ENCODE data around the gene CRY1.
"Not testable (repeated sequence)": the region's sequence is repeated elsewhere in the genome, so short reads cannot be mapped to it uniquely, and the experiment has no call there.

The CRY1 gene

DNA sequence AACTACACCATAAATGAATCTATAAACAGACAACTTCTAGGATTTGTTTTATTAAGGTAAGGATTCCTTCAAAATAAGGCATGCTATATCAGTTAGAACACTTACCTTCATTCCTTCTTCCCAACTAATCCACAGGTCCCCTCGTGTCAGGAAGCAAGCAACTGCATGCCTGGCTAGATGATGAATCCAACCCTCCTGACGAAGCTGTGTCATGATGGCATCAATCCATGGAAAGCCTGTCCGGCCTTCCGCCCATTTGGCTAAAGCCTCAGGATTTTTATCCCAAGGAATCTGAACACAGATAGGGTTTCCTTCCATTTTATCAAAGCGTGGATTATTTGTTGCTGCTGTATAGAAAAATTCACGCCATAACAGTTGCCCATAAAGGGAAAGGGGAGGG is 93.9 kb downstream of the CRY1 start:
- no peak for DNase-seq (ENCODE audit: low spot score)

DNA sequence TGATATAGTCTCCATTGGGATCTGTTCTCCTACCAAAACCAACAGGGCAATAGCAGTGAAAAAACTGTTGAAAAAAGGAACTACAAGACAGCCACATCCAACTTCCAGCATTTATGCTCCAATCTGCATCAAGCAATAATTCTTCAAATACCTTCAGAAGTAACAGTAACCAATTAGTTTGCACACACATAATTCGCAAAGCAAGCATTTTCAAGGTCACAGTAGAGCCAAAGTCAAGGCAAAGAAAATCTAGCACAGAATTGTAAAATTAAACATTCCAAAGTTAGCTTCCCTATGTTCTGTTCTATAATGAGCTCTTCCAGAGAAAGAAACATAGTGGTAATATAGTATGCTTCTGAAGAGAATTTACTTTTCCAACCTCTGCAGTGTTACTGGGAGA is 95.4 kb downstream of the CRY1 start:
- DNase-seq (ENCODE audit: low spot score): no peak

DNA sequence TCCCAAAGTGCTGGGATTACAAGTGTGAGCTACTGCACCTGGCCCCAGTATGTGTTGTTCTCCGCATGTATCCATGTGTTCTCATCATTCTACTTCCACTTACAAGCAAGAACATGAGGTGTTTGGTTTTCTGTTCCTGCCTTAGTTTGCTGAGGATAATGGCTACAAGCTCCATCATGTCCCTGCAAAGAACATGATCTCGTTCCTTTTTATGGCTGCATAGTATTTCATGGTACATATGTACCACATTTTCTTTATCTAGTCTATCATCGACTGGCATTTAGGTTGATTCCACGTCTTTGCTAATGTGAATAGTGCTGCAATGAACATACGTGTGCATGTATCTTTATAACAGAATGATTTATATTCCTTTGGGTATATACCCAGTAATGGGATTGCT is 97.2 kb downstream of the CRY1 start:
- DNase-seq (ENCODE audit: low spot score): not testable (repeated sequence)

DNA sequence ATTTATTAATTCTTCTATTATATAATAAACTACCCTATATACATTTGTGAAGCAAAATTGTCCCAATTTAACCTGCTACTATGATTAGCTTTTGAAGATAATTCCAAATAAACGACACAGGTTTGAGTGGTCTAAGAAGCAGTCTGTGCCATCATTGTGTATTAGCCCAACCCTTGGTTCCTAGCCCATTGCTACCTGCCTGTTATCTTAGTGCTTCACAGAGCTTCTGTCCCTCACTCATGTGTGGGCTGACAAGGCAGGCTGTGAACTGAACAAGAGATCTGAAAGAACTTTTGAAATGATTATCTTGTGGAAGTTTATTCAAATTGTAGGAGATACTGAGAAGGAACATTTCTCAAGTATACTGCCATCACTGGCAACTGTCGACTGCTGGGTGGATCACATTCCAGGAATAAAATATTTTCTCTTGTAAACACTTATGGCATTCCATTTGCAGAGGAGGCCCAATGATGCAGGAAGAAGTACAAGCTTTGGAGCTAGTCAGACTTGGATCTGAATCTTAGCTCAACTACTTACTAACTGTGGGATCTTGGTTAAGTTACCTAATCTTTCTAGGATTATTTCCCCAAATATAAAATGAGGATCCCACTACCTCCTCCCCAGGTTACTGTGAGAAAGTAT is 98.6 kb downstream of the CRY1 start:
- DNase-seq (ENCODE audit: low spot score): no peak

DNA sequence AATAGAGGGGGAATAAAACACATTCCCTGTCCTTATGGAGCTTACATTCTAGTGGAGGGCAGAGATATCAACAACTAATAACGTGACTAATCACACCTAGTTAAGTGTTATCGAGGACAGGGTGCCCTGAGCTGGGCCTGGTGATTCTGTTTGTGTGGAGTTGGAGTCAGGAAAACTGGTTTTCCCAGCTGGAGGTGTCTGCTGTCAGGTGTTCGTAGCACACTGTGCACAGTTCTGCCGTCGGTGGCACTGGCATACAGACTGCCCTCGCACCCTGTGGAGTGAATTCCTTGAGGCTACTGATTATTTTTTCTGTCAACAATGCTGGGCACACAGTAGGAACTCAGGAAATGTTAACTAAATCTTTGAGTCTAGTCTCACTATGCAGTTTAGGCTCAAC is 105.5 kb downstream of the CRY1 start:
- no peak for DNase-seq (ENCODE audit: low spot score)

DNA sequence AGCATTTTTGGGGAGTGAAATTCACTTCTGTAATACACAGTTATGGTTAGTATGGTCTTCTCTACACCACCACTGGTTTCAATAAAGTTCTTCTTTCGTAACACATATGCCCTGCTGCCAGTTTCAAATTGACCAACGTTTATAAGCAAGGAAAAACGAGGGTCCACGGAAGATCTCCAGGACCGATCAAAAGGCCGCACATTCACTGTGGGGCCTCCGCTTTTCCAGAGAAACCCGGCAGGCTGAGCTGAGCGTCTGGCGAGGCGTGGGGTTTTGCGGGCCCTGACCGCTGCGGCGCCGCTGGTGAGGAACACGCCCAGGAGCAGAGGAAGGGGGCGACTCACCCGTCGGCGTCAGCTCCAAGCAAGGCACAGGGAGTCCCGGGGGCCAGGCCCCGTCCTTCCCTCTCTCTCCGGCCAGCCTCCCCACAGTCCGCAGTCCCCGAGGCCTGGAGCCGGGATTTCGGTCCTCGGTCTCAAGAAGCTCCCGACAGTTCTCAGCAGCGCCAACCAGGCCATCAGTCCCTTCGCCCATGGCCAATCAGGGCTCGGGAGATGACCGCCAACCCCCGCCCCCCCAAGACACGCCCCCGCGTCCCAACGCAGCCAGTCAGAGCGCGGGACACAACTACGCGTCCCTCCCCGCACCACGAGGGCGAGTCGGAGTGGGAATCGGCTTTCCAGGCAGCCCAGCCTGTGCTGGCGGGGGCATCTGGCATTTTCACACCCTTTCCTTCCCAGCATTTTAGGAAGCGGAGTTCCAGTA is 106.5 kb downstream of the CRY1 start, which contains the start of gene MTERF2:
MTERF2 (minus strand) TSS at position 522 of the 765 bp plus-strand sequence. CDS start 8,432 bp downstream, outside the sequence.
- DNase-seq (ENCODE audit: low spot score): peak; percentile 97

DNA sequence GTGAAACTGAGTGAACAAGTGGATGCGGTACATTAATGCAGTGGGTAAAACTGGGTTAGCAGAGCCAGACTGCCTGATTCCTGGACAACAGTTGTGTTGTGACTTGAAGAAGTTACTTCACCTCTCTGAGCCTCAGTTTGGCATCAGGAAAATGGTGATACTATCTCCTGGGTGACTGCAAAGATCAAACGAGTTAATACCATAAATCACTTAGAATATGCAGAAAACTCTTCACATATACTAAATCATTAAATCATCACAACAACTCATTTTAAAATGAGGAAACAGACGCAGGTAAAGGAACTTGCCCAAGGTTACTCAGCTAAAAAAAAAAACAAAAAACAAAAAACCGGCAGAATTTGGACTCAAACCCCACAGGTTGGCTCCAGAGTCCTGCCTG is 107.2 kb downstream of the CRY1 start:
- no peak for DNase-seq (ENCODE audit: low spot score)

DNA sequence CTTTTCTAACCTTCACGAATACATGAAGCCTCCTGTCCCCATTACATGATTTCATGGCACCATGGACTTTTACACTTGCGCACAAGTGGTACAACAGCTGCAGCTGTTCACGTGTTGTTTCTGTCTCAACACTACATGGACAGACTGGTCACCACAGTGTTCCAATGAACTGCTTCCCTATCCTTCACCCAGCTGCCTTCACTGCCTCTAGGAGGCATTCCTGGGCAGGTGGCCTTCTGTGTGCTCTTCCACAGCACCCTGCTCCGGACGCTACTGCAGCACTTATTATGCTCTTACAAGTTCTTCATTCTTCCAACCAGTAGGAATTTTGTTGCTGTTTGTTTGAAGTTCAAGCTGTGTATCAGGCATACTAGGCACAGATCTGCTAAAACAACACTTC is 107.9 kb downstream of the CRY1 start:
- no peak for DNase-seq (ENCODE audit: low spot score)

DNA sequence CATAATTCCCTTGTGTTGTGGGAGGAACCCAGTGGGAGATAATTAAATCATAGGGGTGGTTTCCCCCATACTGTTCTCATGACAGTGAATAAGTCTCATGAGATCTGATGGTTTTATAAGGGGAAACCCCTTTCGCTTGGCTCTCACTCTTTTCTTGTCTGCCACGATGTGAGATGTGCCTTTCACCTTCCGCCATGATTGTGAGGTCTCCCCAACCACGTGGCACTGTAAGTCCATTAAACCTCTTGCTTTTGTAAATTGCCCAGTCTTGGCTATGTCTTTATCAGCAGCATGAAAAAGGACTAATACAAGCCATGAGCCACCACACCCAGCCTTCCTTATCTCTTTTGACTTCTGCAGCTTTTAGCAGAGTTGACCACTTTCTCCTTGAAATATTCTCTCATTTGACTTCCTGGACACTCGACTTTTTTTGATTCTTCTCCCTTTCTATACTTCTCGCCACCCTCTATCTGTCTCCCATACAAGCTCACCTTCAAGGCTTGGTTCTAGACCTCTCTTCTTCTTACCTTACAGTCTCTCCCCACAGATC is 108.7 kb downstream of the CRY1 start:
- no peak for DNase-seq (ENCODE audit: low spot score)

DNA sequence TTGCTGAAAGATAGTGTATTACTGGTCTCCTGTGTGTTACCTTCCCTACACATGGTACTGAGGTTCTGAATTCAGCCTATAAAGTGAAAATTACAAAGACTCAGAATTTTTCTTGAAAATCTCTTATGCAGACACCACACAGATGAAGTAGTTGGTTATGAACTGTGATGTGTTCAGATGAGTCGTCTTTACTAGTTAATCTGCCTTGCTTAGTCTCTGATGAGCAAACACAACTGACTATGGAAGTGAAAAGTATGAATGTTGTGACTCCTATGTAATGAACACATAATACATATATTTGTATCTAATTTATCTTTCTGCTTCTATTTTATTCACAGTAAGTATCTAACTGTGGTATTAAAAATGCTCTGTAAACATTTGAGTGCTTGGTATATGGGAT is 111.1 kb downstream of the CRY1 start:
- no peak for DNase-seq (ENCODE audit: low spot score)

DNA sequence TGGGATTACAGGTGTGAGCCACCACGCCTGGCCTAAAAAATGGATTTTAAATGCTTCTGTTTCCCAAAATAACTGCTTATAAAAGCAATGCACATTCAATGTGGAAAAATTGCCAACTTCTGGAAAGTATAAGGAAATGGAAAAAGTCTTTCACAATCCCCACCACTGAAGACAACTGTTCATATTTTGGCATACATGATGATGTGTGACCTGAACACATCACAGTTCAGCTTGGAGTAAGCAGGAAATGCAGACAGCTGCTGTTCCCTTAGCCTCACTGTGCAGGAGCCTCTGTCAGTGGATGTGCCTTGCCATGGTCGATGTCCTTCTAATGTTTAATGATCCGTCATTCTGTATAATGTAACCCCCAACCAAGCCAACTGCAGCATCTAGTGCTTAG is 111.6 kb downstream of the CRY1 start:
- no peak for DNase-seq (ENCODE audit: low spot score)

DNA sequence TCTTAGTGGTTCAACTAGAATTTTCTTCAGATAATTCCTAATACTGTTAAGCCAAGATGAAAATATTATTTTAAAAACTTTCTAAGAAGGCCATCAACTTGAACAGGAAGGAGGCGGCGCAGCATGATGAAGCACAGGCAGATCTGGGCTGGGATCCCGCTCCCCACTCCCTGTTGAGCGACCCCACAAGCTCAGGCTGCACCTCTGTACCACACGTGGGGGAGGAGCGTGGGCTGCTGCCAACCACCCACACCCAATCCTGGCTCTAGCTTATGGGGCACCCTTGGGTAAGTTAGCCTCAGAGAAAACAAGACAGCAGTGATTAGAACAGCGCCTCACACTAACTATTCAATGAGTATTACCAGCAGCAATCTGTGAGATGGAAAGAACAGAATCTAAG is 112.4 kb downstream of the CRY1 start:
- DNase-seq (ENCODE audit: low spot score): no peak

DNA sequence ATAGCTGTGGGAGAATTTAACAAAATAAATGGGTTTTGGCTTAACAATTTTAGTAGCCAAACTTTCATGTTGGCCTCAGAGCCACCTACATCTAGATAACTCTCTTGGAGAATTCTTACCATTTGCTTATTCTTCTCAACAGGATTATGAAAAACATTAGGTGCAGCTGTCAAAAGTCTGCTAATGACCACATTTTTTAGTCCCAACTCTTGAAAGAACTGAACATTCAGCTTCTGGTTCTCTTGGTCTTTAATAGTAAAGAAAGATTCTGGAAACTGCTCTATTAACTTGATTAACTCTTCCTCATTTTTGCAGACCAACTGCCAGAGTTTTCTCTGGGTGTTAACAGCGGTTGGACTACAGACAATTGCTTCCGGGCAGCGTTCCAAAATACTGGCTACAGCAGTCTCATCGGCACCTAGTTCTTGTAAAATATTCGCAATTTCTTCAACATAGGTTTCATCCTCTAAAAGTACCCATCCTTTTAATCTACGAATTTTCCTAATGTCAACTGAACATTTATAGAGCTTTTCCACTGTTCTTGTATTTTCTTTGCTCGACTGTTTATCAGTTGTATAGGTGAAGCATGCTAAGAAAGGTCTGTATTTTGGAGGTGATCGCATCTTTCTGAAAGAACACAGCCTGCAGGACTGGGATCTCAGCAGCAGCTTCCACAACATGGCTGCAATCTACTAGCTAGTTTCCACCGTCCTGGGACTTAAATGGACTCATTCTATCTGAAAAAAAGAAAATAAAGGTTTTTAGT is 115.1 kb downstream of the CRY1 start:
- no peak for DNase-seq (ENCODE audit: low spot score)

DNA sequence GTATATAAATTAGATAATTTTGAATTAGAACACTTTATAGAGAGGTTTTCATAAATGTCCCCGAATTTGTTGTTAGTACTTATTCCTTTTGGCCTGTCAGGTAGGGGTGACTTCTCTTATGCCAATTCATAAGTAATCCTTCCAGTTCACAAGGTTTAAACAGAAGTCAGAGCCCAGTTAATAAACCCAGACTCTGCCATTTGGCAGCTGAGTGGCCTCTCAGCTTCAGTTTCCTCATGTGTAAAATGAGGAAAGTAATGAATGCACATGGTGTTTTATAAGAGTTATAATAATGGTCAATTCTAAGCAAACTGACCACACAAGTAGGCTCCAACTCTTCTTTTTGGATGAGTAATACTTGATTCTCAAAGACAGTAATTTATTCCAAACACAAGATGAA is 116.7 kb downstream of the CRY1 start:
- DNase-seq (ENCODE audit: low spot score): peak; percentile 28

DNA sequence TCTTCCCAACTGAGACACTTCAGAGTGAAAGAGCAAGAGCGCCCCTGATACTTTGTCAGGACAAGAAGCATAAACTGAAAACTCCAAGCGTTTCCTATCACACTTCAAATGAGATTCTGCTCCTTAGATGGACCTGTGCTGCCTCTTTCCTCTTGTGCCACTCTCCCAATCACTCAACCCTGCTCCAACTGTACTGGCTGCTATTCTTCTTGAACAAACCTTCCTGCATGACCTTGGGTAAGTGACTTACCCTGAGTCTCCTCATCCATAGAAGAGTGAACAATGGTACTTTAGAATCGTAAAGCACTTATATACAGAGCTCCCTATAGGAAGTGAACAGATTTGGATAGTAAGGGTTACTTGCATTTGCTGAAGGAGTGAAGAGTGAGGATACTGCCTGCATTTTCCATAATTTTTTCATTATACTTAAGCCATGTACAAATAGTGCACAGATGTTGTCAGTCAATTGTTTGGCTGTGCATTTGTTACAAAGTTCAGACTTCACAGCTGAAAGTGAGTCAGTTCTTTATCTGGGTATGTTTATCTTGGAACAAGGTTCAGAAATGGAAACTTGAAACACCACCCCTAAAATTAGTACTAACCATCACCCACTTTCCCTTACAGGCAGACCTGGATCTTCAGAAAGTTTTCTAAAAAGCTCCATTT is 117.2 kb downstream of the CRY1 start:
- DNase-seq (ENCODE audit: low spot score): no peak

DNA sequence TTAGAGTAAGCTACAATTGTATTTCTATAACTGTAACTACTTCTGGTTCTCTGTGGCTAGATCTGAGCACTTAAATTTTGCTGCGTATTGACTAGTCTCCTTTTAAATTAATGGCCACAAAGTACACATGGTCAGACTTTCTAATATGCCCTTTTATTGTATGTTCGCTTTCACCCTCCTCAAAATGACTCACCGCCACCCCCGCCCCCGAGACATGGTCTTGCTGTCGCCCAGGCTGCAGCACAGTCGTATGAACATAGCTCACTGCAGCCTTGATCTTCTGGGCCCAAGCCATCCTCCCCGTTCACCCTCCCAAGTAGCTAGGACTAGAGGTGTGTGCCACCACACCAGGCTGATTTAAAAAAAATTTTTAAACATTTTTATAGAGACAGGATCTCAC is 118.3 kb downstream of the CRY1 start:
- no peak for DNase-seq (ENCODE audit: low spot score)

DNA sequence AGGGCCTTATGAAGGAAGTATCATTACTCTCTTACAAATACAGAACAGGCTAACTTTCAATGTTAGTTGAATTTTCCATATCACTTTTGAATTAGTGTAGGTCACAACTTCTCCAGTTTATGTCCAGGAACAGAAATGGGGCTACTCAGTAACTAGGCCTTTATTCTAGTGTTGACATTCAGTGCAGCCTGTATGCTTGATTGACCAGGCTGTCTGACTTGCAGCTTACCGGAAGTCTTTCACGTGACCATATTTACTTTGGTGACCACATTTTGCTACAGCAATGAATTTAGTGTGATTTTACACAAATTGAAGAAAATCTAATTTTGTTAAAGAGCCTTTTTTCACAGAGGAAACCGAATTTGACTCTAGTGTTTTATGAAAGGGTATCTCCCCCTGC is 118.8 kb downstream of the CRY1 start:
- DNase-seq (ENCODE audit: low spot score): no peak

DNA sequence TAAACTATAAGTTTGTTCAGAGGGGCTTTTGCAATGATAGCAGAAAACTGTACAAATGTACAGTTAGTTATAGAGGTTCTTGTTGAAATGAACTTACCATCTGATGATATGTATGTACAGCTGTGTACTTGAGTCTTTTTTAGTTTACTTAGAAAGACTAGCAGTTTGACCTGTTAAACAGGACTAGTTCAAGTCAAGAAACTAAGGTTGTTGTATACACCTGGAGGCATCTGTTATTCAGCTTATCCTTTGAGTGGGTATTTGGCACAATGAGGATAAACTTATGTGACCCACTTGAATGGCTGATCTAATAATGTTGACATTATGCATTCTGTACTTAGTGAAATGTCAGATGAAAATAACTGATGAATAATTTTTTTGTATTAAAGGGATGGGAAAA is 119.8 kb downstream of the CRY1 start:
- no peak for DNase-seq (ENCODE audit: low spot score)

DNA sequence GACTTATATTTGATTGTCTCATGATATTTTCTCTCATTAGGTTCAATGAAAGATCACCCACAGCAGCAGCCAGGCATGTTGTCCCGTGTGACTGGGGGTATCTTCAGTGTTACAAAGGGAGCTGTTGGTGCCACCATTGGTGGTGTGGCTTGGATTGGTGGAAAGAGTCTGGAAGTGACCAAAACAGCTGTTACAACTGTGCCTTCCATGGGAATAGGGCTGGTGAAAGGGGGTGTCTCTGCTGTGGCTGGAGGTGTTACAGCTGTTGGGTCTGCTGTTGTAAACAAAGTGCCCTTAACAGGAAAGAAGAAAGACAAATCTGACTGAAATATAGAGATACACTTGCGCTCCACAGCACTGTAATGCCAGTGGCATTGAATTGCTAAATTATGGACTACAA is 122.3 kb downstream of the CRY1 start:
- no peak for DNase-seq (ENCODE audit: low spot score)

DNA sequence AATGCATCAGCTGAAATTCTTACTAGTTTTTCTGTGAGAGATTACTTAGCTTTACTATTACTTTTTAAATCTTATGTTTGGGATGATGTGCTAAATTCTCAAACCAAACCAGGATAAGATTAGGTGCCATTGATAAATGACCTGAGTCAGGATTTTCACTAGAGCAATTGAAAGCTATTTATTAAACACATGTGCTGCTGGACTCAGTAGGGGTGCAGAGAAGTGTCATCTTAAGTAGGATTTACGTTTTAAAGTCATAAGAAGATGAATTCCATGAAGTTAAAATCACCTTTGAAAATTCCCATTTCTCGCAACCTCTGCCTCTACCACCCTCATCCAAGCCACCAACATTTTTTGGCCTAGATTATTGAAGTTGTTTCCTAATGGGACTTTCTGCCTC is 128.8 kb downstream of the CRY1 start:
- DNase-seq (ENCODE audit: low spot score): no peak

DNA sequence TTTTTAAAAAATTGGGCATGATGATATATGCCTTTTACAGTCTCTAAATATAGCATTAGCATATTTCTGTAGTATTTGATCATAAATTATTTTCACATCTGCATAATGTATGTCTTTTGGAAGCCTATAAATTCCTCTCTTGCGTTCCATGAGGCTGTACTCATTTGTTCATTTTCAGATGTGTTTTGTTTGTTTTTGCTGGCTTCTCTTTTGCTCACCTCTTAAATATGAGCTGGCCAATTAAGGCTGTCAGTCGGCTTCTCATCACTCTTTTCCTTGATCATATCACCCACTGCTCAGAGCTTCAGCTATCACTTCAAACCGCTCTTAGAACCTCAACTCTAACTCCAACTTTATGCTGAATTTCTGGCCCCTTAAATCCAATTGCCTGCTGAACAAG is 131.1 kb downstream of the CRY1 start:
- DNase-seq (ENCODE audit: low spot score): no peak

DNA sequence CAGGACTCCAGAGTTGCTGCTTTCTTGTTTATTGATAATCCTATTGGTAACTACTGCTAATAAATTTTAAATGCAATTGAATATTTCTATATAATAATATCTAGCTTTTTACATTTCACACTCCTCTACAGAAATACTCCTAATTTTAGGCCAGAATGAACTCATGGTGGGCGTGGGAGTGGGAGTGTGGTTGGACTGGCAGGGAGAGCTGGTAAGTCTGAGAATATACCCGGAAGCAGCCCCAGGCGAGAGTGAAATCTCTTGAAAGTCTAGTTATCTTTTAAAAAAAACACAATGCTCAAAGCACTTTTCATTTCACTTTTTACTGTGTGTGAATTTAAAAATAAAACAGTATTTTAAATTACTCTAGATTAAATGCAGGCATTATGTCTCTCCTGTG is 132.9 kb downstream of the CRY1 start:
- DNase-seq (ENCODE audit: low spot score): no peak
